ENCODE results near the gene FBN1. TPM values are rescaled to one million over a fixed set of nuclear protein-coding genes. Genes with fewer than 3 reads are reported as not detected.

FBN1 gene
- total and polyA plus RNA-seq, 10 of the 15 experiments (the other 5 are each of a cell fraction or from before 2014, with no cell fraction given), result 2.2 to 15.3 (median 7.0) TPM

GRCh38 chr15:48623456-48623855, 22.1 kb downstream of the FBN1 start:
- no TSS peak for BruUV-seq (replicated peaks)
- in situ Hi-C loops (cut with MboI) (no loop called here), intact Hi-C loops (cut with micrococcal nuclease; ENCODE audit: unreplicated experiment) (no loop called here)
- ATAC-seq (no peak), FAIRE-seq (no peak), DNase-seq (ENCODE audit: low read depth, low spot score) (no peak)
- ChIA-PET POLR2A (no interaction called here), SMC1A (ENCODE audit: uncharacterized antibody, unreplicated experiment) (no interaction called here), RAD21 (ENCODE audit: unreplicated experiment) (no interaction called here), CTCF (interaction anchor here (0.6 to 1.7 kb wide), 3 partner anchors 17 to 62 kb away, joined by 3 to 6 read pairs (median 3); no protein-coding TSS in a partner anchor)
- Histone ChIP-seq H3K27ac (ENCODE audit: control insufficient read depth, insufficient read depth) (no peak overlapping the region), H4K20me1 (ENCODE audit: control insufficient read depth, insufficient read depth) (no peaks in the 10 kb centered on the region), H3K9ac (ENCODE audit: control insufficient read depth, insufficient read depth, low read length) (no peak overlapping the region), H3K27me3 (replicated peaks in 1 of 2; ENCODE audit: control insufficient read depth in 2 of 2, insufficient read depth in 2 of 2, low read length in 1 of 2) (no peaks in the 10 kb centered on the region), H3K4me2 (ENCODE audit: control insufficient read depth, insufficient read depth) (no peak overlapping the region), H3K9me3 (replicated peaks; ENCODE audit: control insufficient read depth, insufficient read depth, low read length) (no peaks in the 10 kb centered on the region), H3K4me3 (no peak overlapping the region), H2AFZ (ENCODE audit: control insufficient read depth, low read depth, low read length) (no peak overlapping the region), H3K79me2 (ENCODE audit: control insufficient read depth, insufficient read depth, low read length) (no peaks in the 10 kb centered on the region), H3K36me3 (ENCODE audit: control insufficient read depth in 2 of 2, insufficient read depth in 2 of 2, low read length in 1 of 2) (no peaks in the 10 kb centered on the region), H3K4me1 (ENCODE audit: control insufficient read depth, insufficient read depth, low read length) (no peaks in the 10 kb centered on the region)
- no peak for TF ChIP-seq MTA3 (IDR thresholded peaks at IDR 0.05; ENCODE audit: borderline replicate concordance, low read length)
- no peak for TF ChIP-seq SPI1 (IDR thresholded peaks at IDR 0.05; ENCODE audit: borderline replicate concordance, insufficient read depth, low read depth, low read length)
- WGBS (ENCODE audit: insufficient coverage, insufficient replicate concordance, low lambda C conversion rate, missing lambda C conversion rate), result 100% methylated on average over 1 of the region's 1 CpG

- SMC1A ChIA-PET (ENCODE audit: uncharacterized antibody, unreplicated experiment), result interaction anchor here (0.7 to 1.1 kb wide), 2 partner anchors 10 to 43 kb away, joined by 3 to 4 read pairs; no protein-coding TSS in a partner anchor
- no peak overlapping the region for H3K4me3 ChIP-seq
- FAIRE-seq (no peak), DNase-seq (ENCODE audit: low read depth, low spot score) (no peak), ATAC-seq (no peak)
- H3K36me3 ChIP-seq (ENCODE audit: control insufficient read depth in 2 of 2, insufficient read depth in 2 of 2, low read length in 1 of 2), result no peaks in the 10 kb centered on the region
- RAD21 ChIA-PET (ENCODE audit: unreplicated experiment), result interaction anchor here (1.6 kb wide), 1 partner anchor 26 kb away, joined by 4 read pairs; no protein-coding TSS in a partner anchor
- TF ChIP-seq ASH2L (IDR thresholded peaks at IDR 0.05; ENCODE audit: borderline replicate concordance, low read depth), result no peak
- no peak for TF ChIP-seq ATF2 (IDR thresholded peaks at IDR 0.05; ENCODE audit: low read length)
- no peak for TF ChIP-seq ZNF217 (IDR thresholded peaks at IDR 0.05)
- TF ChIP-seq MAX (IDR thresholded peaks at IDR 0.05; ENCODE audit: low read depth, low read length), result no peak
- no peak for TF ChIP-seq RFX5 (IDR thresholded peaks at IDR 0.05; ENCODE audit: low read depth, low read length)
- no peak for TF ChIP-seq RELA (IDR thresholded peaks at IDR 0.05; ENCODE audit: borderline replicate concordance, partially characterized antibody)
- TF ChIP-seq E2F8 (IDR thresholded peaks at IDR 0.05; ENCODE audit: low read depth, partially characterized antibody), result no peak
- in situ Hi-C loops (cut with MboI) (no loop called here), intact Hi-C loops (cut with micrococcal nuclease; ENCODE audit: unreplicated experiment) (no loop called here)
- CTCF ChIA-PET, result interaction anchor here (1.3 kb wide), 1 partner anchor 116 kb away, joined by 4 read pairs; no protein-coding TSS in a partner anchor
- no peaks in the 10 kb centered on the region for H3K4me1 ChIP-seq (ENCODE audit: control insufficient read depth, insufficient read depth, low read length)
- no TSS peak for BruUV-seq (replicated peaks)
- POLR2A ChIA-PET, result no interaction called here
- no peak overlapping the region for H3K9ac ChIP-seq (ENCODE audit: control insufficient read depth, insufficient read depth, low read length)
- no peak overlapping the region for H3K27ac ChIP-seq (ENCODE audit: control insufficient read depth, insufficient read depth)
- WGBS (ENCODE audit: insufficient coverage, insufficient replicate concordance, low lambda C conversion rate, missing lambda C conversion rate), result 91% methylated on average over 2 of the region's 2 CpGs
- H2AFZ ChIP-seq (ENCODE audit: control insufficient read depth, low read depth, low read length), result no peak overlapping the region
- H3K27me3 ChIP-seq (replicated peaks in 1 of 2; ENCODE audit: control insufficient read depth in 2 of 2, insufficient read depth in 2 of 2, low read length in 1 of 2), result no peaks in the 10 kb centered on the region
- no peaks in the 10 kb centered on the region for H3K79me2 ChIP-seq (ENCODE audit: control insufficient read depth, insufficient read depth, low read length)
- H4K20me1 ChIP-seq (ENCODE audit: control insufficient read depth, insufficient read depth), result no peaks in the 10 kb centered on the region
- H3K9me3 ChIP-seq (replicated peaks; ENCODE audit: control insufficient read depth, insufficient read depth, low read length), result no peaks in the 10 kb centered on the region
- no peak overlapping the region for H3K4me2 ChIP-seq (ENCODE audit: control insufficient read depth, insufficient read depth)
These were observed 23.3 kb downstream of the FBN1 start for GRCh38 chr15:48622237-48622636.
